Right hindlimb (tissue), 1 donor: ENCODE data around the gene DDX39B.
A peak's percentile ranks its signal among the peaks of the same experiment; 100 is the strongest.
"Not testable (repeated sequence)": the region's sequence is repeated elsewhere in the genome, so short reads cannot be mapped to it uniquely, and the experiment has no call there.

ENCODE experiments used
- DNase-seq: peaks from one replicate; pipeline ENCODE4 v3.0.0-alpha.2; 2018

The DDX39B gene

GRCh38 chr6:31541658-31542521, at the start of gene DDX39B:
DDX39B (minus strand) TSS chr6:31542003; CDS start chr6:31540532, 1,471 bp downstream.
- DNase-seq: peak; percentile 97

GRCh38 chr6:31590691-31591090, 48.9 kb upstream of the DDX39B start:
- not testable (repeated sequence) for DNase-seq

GRCh38 chr6:31588871-31589650, 47.3 kb upstream of the DDX39B start:
- no peak for DNase-seq

- no peak for DNase-seq
These were observed 46.3 kb upstream of the DDX39B start for GRCh38 chr6:31587791-31588777.

GRCh38 chr6:31586599-31587281, 44.9 kb upstream of the DDX39B start:
- no peak for DNase-seq

- no peak for DNase-seq
These were observed 44.2 kb upstream of the DDX39B start, which contains the start of gene LST1 for GRCh38 chr6:31586008-31586407. LST1 (plus strand) TSS chr6:31586277; CDS start chr6:31587300, 1,023 bp downstream.

- no peak for DNase-seq
These were observed 43.7 kb upstream of the DDX39B start for GRCh38 chr6:31585491-31585890.

- no peak for DNase-seq
These were observed 40.4 kb upstream of the DDX39B start, which contains the start of gene LTB for GRCh38 chr6:31582230-31582643. LTB (minus strand) TSS chr6:31582424; CDS start chr6:31582417, 7 bp downstream.

- no peak for DNase-seq
These were observed 39.8 kb upstream of the DDX39B start for GRCh38 chr6:31581434-31582229.

GRCh38 chr6:31580807-31581433, 39.1 kb upstream of the DDX39B start:
- DNase-seq: peak; percentile 91

- DNase-seq: no peak
These were observed 38.6 kb upstream of the DDX39B start for GRCh38 chr6:31580438-31580740.

GRCh38 chr6:31579546-31580437, 38.0 kb upstream of the DDX39B start:
- no peak for DNase-seq

- DNase-seq: no peak
These were observed 37.3 kb upstream of the DDX39B start for GRCh38 chr6:31579119-31579505.

GRCh38 chr6:31578184-31579118, 36.6 kb upstream of the DDX39B start:
- no peak for DNase-seq

GRCh38 chr6:31577579-31577966, 35.8 kb upstream of the DDX39B start:
- no peak for DNase-seq

GRCh38 chr6:31576897-31577578, 35.2 kb upstream of the DDX39B start:
- DNase-seq: no peak

- no peak for DNase-seq
These were observed 34.3 kb upstream of the DDX39B start for GRCh38 chr6:31575952-31576685.
